Activated CD4-positive, alpha-beta memory T cell treated with anti-CD3 and anti-CD28 coated beads for 36 hours (primary cell): ENCODE data around the gene CXorf58. TPM values are rescaled to one million over a fixed set of nuclear protein-coding genes. Genes with fewer than 3 reads are reported as not detected.

ENCODE experiments used
- CTCF ChIA-PET: fragments of 350-600 bp; sonication (Branson Sonifier 250); formaldehyde crosslinking; loops from one replicate; lab custom pipeline; 2021; ENCODE audit warnings: antibody characterized with exemption, inconsistent platforms; lab: Charles Lee
- POLR2A ChIA-PET: fragments of 350-600 bp; sonication (Branson Sonifier 250); formaldehyde crosslinking; loops from one replicate; lab custom pipeline; 2021; ENCODE audit warnings: antibody characterized with exemption; lab: Charles Lee
- DNase-seq: peaks from one replicate; pipeline ENCODE4 v3.0.0-alpha.2; 2020
- H3K27ac Mint-ChIP-seq: one replicate; pipeline ENCODE4 v1.8.0; 2021; ENCODE audit warnings: mixed read lengths
- H3K27me3 Mint-ChIP-seq: one replicate; pipeline ENCODE4 v1.8.0; 2021; ENCODE audit warnings: mixed read lengths
- H3K36me3 Mint-ChIP-seq: one replicate; pipeline ENCODE4 v1.8.0; 2021; ENCODE audit warnings: mixed read lengths
- H3K4me1 Mint-ChIP-seq: one replicate; pipeline ENCODE4 v1.8.0; 2021; ENCODE audit warnings: low read depth, mixed read lengths
- H3K4me3 Mint-ChIP-seq: one replicate; pipeline ENCODE4 v1.8.0; 2021; ENCODE audit warnings: mild to moderate bottlenecking, mixed read lengths
- H3K9me3 Mint-ChIP-seq: one replicate; pipeline ENCODE4 v1.8.0; 2021; ENCODE audit warnings: mixed read lengths
- intact Hi-C: fragments of 100-400 bp; cut with micrococcal nuclease; formaldehyde crosslinking; loops from one replicate; pipeline ENCODE4 v1.15.1; 2023
- total RNA-seq, 2 experiments: library from RNA; stranded (reverse); gene quantifications; one replicate each; pipeline ENCODE4 v1.2.3, GENCODE V29; 2021

Gene CXorf58
- total RNA-seq, 2 experiments from 2014 or later, result 0.17 TPM; not detected in 1

DNA sequence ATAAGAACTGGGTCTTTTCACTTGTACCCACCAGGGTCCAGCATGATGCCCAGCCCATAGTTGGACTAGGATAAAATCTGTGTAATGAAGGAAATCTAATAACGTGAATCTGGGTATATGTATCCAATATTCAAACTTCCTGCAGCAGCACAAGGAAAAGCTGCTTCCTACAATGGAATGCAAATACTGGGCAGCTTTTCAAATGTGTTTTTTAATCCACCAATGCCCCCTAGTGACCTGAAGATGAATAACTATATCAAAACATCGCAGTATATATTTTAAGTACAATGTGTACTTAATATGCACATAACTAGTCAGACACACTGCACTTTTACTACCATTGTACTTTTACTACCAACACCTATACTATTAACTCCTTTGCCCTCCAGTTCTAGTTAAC lies 5.4 kb upstream of the CXorf58 start:
- no peak for DNase-seq
- POLR2A ChIA-PET, result interaction anchor here (0.7 to 1.8 kb wide), 3 partner anchors 119 to 208 kb away, joined by 3 to 8 read pairs (median 5); partner anchors contain the start of genes ACOT9 and SAT1
- no peaks in the 10 kb centered on the region for H3K9me3 Mint-ChIP-seq
- H3K27ac Mint-ChIP-seq, result no peak overlapping the region
- CTCF ChIA-PET, result interaction anchor here (0.6 to 4.3 kb wide), 33 partner anchors 12 to 268 kb away, joined by 3 to 100 read pairs (median 6); partner anchors contain the start of genes ACOT9, EIF2S3, PRDX4 and SAT1
- intact Hi-C loops, result loop anchor here (1.0 to 2.0 kb wide), 5 partner anchors 119 to 239 kb away; partner anchors contain the start of gene SAT1
- no peak overlapping the region for H3K4me3 Mint-ChIP-seq
- H3K36me3 Mint-ChIP-seq, result peaks cover 1% of the 10 kb centered on the region
- H3K27me3 Mint-ChIP-seq, result no peaks in the 10 kb centered on the region
- peaks cover 15% of the 10 kb centered on the region for H3K4me1 Mint-ChIP-seq

DNA sequence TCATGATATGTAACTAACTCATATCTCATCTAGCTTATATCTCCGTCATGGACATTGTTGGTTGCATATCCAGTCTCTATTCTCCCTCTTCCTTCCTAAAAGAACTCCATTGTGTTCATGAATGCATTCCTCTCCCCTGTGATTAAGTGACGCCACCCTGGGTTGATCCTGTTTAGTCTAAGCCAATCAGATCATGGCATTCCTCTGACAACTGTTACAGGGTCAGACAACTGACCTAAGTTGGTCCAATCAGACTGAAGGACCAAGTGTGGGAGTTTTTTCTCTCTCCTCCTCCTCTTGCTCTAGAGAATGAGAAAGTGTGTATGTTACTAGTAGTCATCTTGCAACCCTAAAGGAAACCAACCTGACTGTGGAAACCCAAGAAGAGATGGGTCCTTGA lies 3.7 kb upstream of the CXorf58 start:
- Mint-ChIP-seq H3K27me3 (no peaks in the 10 kb centered on the region), H3K27ac (no peak overlapping the region), H3K36me3 (no peaks in the 10 kb centered on the region), H3K4me1 (peaks cover 21% of the 10 kb centered on the region), H3K4me3 (no peak overlapping the region), H3K9me3 (no peaks in the 10 kb centered on the region)
- DNase-seq, result no peak
- ChIA-PET POLR2A (interaction anchor here (0.7 kb wide), 1 partner anchor 84 kb away, joined by 4 read pairs; no protein-coding TSS in a partner anchor), CTCF (interaction anchor here (1.1 to 4.3 kb wide), 2 partner anchors 122 to 210 kb away, joined by 3 to 100 read pairs; no protein-coding TSS in a partner anchor)
- intact Hi-C loops, result no loop called here

GRCh38 chrX:23907111-23907497 lies 702 bp upstream of the CXorf58 start:
- Mint-ChIP-seq H3K4me3 (peak overlapping the region; percentile 74), H3K9me3 (no peaks in the 10 kb centered on the region), H3K4me1 (peaks cover 21% of the 10 kb centered on the region), H3K27ac (peak overlapping the region; percentile 87), H3K27me3 (no peaks in the 10 kb centered on the region), H3K36me3 (no peaks in the 10 kb centered on the region)
- CTCF ChIA-PET, result interaction anchor here (0.9 to 4.1 kb wide), 6 partner anchors 46 to 235 kb away, joined by 3 to 36 read pairs (median 6); partner anchors contain the start of genes EIF2S3, KLHL15 and SAT1
- POLR2A ChIA-PET, result interaction anchor here (1.2 to 2.7 kb wide), 3 partner anchors 118 to 147 kb away, joined by 5 to 21 read pairs (median 6); partner anchors contain the start of genes EIF2S3 and SAT1
- intact Hi-C loops, result loop anchor here (1.0 to 5.0 kb wide), 6 partner anchors 113 to 335 kb away; partner anchors contain the start of genes EIF2S3 and SAT1
- no peak for DNase-seq

DNA sequence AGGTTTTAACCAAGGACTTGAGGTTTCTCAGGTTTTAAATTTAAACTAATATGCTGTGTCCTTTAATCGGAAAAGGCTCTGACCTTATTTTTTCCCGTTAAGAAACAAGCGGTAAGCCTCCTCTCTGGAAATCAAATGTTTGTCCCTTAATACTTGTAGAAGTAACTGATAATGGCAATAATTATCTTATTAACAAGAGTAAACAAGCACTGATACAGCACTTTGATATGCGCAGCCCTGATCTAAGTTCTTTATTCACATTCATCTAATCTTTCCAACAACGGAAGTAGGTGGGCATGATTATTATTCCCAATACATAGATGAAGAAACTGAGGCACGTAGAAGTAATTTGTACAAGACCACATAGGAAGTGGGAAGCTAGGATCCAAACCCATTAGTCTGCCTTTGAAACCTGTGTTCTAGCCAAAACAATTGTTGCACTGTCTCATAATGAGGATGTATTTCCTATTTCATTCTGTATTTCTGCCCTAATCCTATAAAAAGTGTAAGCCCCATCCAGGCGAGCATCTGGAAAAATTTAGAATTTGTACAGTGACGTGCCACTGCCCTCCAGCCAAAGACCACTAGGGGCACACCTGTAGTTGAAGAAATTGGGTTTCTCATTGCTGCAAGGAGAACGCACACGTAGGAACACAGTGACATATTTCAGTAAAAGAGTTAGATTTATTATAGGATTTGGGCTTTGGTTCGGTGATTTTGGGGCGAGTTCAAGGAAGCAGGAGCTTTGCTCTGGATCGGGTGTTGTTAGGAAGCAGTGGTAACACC lies 606 bp downstream of the CXorf58 start:
- Mint-ChIP-seq H3K4me3 (peak overlapping the region; percentile 66), H3K36me3 (no peaks in the 10 kb centered on the region), H3K27ac (peak overlapping the region; percentile 87), H3K27me3 (no peaks in the 10 kb centered on the region), H3K9me3 (no peaks in the 10 kb centered on the region), H3K4me1 (peaks cover 21% of the 10 kb centered on the region)
- ChIA-PET POLR2A (interaction anchor here (0.7 to 2.7 kb wide), 4 partner anchors 32 to 146 kb away, joined by 3 to 21 read pairs (median 6); partner anchors contain the start of genes EIF2S3 and SAT1), CTCF (interaction anchor here (0.7 to 4.1 kb wide), 6 partner anchors 105 to 152 kb away, joined by 3 to 36 read pairs (median 3); partner anchors contain the start of genes EIF2S3, KLHL15 and SAT1)
- intact Hi-C loops, result loop anchor here (1.0 to 5.0 kb wide), 3 partner anchors 45 to 334 kb away; partner anchors contain the start of gene PRDX4
- no peak for DNase-seq

- intact Hi-C loops, result no loop called here
- ChIA-PET POLR2A (no interaction called here), CTCF (no interaction called here)
- Mint-ChIP-seq H3K36me3 (no peaks in the 10 kb centered on the region), H3K9me3 (no peaks in the 10 kb centered on the region), H3K4me3 (no peak overlapping the region), H3K27me3 (no peaks in the 10 kb centered on the region), H3K4me1 (peaks cover 13% of the 10 kb centered on the region), H3K27ac (no peak overlapping the region)
- no peak for DNase-seq
Observed at GRCh38 chrX:23911126-23911835, 3.5 kb downstream of the CXorf58 start.

- no peaks in the 10 kb centered on the region for H3K27me3 Mint-ChIP-seq
- intact Hi-C loops, result no loop called here
- no peaks in the 10 kb centered on the region for H3K4me1 Mint-ChIP-seq
- H3K9me3 Mint-ChIP-seq, result no peaks in the 10 kb centered on the region
- ChIA-PET CTCF (no interaction called here), POLR2A (no interaction called here)
- no peak for DNase-seq
- H3K4me3 Mint-ChIP-seq, result no peak overlapping the region
- H3K27ac Mint-ChIP-seq, result no peak overlapping the region
- H3K36me3 Mint-ChIP-seq, result no peaks in the 10 kb centered on the region
Observed at GRCh38 chrX:23919148-23919547, 11.3 kb downstream of the CXorf58 start.

DNA sequence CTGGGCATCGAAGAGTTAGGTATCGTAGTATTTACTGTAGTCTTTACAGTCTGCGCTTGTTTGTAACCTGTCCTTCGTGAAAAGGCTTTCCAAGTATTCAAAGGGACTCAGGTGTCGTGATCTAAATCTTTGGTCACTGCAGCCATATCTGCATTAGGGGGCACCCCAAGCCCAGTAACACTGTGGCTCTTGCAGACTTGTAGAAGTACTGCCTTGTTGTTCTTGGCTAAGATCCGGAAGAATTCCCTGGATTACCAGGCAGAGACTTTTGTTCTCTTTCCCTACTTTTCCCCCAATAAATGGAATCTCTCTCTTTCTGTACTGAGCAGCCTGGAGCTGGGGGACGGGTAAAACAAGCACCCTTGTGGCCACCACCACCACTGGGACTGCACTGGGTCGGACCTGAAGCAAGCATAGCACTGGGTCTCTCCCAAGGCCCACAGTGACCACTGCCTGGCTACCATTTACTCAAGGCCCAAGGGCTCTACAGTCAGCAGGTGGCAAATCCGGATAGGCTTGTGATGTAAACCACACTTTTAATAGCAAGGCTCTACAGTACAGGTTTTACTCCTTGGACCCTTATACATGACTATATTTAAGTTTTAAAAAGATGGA lies 12.0 kb downstream of the CXorf58 start:
- H3K9me3 Mint-ChIP-seq, result no peaks in the 10 kb centered on the region
- H3K27ac Mint-ChIP-seq, result no peak overlapping the region
- no peaks in the 10 kb centered on the region for H3K36me3 Mint-ChIP-seq
- no peaks in the 10 kb centered on the region for H3K27me3 Mint-ChIP-seq
- H3K4me3 Mint-ChIP-seq, result no peak overlapping the region
- CTCF ChIA-PET, result no interaction called here
- H3K4me1 Mint-ChIP-seq, result no peaks in the 10 kb centered on the region
- intact Hi-C loops, result no loop called here
- POLR2A ChIA-PET, result no interaction called here
- DNase-seq, result no peak

GRCh38 chrX:23926015-23926414 lies 18.2 kb downstream of the CXorf58 start:
- no peaks in the 10 kb centered on the region for H3K27me3 Mint-ChIP-seq
- no peaks in the 10 kb centered on the region for H3K9me3 Mint-ChIP-seq
- intact Hi-C loops, result no loop called here
- no peak overlapping the region for H3K4me3 Mint-ChIP-seq
- ChIA-PET POLR2A (no interaction called here), CTCF (no interaction called here)
- DNase-seq, result no peak
- H3K27ac Mint-ChIP-seq, result no peak overlapping the region
- H3K4me1 Mint-ChIP-seq, result peaks cover 1% of the 10 kb centered on the region
- no peaks in the 10 kb centered on the region for H3K36me3 Mint-ChIP-seq

DNA sequence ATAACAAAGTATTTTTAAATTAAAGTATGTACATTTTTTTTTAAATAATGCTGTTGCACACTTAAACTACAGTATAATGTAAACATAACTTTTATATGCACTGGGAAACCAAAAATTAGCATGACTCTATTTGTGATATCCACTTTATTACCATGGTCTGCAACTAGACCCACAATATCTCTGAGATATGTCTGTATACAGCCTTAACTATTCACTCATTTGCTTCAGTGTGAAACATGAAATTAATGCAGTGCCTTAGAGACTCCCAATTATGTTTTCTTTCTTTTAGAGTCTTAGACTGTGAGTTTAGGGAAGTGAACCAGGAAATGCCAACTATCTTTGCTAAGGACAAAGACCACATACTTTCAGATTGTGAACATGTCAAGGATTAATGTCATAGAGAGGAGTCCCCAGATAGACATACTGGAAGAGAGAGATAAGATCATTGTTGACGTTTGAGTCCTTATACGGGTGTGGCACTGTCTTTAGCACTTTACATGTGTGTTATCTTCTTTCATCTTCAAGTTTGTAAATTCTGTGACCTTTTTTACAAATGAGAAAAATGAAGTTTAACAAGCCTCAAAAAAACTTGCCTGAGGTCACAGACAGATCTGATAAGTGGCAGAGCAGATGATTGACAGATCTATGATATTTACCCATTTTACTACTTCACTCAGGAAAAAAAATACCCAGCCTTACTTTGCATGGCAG lies 23.2 kb downstream of the CXorf58 start:
- CTCF ChIA-PET, result no interaction called here
- Mint-ChIP-seq H3K36me3 (no peaks in the 10 kb centered on the region), H3K9me3 (no peaks in the 10 kb centered on the region), H3K27ac (peak overlapping the region; percentile 59), H3K27me3 (no peaks in the 10 kb centered on the region), H3K4me3 (no peak overlapping the region), H3K4me1 (peaks cover 17% of the 10 kb centered on the region)
- no peak for DNase-seq
- POLR2A ChIA-PET, result interaction anchor here (0.6 kb wide), 1 partner anchor 144 kb away, joined by 3 read pairs; no protein-coding TSS in a partner anchor
- intact Hi-C loops, result no loop called here

DNA sequence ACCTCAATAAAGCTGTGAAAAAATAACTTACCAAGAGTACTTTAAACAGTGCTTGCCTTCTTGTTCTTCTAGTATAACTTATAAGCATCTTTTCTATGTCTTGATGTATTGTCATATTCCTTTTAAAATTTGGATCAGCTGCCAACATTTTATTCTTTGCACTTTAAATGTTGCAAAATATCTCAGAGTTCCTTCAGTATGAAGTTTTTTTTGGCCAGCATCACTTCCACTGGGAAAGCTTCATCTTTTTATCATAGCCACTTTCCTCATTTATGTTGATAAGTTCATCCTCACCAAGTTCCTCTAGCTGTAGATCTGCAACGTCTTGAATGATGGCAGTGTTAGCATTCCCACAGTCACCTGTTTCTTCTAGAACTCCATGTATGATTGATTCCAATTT lies 24.2 kb downstream of the CXorf58 start:
- ChIA-PET CTCF (no interaction called here), POLR2A (no interaction called here)
- no peaks in the 10 kb centered on the region for H3K27me3 Mint-ChIP-seq
- no peak for DNase-seq
- intact Hi-C loops, result no loop called here
- H3K9me3 Mint-ChIP-seq, result no peaks in the 10 kb centered on the region
- peaks cover 17% of the 10 kb centered on the region for H3K4me1 Mint-ChIP-seq
- no peak overlapping the region for H3K4me3 Mint-ChIP-seq
- H3K36me3 Mint-ChIP-seq, result no peaks in the 10 kb centered on the region
- H3K27ac Mint-ChIP-seq, result no peak overlapping the region

- DNase-seq, result no peak
- Mint-ChIP-seq H3K4me3 (no peak overlapping the region), H3K27ac (no peak overlapping the region), H3K27me3 (no peaks in the 10 kb centered on the region), H3K9me3 (no peaks in the 10 kb centered on the region), H3K4me1 (peaks cover 17% of the 10 kb centered on the region), H3K36me3 (no peaks in the 10 kb centered on the region)
- ChIA-PET POLR2A (no interaction called here), CTCF (no interaction called here)
- intact Hi-C loops, result no loop called here
Observed at GRCh38 chrX:23935106-23935505, 27.3 kb downstream of the CXorf58 start.
